Measurements from ENCODE around the gene CLCN6.

DNA sequence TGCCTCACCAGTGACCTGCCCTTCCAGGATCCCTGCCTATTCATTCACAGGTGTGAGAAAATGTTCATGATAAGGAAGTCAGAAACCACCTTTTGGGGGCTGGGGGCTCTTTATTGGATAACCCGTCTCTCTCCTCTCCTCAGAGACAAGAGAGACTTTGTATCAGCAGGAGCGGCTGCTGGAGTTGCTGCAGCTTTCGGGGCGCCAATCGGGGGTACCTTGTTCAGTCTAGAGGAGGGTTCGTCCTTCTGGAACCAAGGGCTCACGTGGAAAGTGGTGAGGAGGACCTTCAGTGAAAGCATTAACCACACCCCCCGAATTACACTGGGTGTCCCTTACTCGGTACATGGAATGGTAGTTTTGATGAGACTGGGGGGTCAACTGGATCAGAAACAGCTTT lies 21.0 kb downstream of the CLCN6 start:
- TF ChIP-seq, protein P1, sequence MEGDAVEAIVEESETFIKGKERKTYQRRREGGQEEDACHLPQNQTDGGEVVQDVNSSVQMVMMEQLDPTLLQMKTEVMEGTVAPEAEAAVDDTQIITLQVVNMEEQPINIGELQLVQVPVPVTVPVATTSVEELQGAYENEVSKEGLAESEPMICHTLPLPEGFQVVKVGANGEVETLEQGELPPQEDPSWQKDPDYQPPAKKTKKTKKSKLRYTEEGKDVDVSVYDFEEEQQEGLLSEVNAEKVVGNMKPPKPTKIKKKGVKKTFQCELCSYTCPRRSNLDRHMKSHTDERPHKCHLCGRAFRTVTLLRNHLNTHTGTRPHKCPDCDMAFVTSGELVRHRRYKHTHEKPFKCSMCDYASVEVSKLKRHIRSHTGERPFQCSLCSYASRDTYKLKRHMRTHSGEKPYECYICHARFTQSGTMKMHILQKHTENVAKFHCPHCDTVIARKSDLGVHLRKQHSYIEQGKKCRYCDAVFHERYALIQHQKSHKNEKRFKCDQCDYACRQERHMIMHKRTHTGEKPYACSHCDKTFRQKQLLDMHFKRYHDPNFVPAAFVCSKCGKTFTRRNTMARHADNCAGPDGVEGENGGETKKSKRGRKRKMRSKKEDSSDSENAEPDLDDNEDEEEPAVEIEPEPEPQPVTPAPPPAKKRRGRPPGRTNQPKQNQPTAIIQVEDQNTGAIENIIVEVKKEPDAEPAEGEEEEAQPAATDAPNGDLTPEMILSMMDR (IDR thresholded peaks at IDR 0.05), result no peak
- TF ChIP-seq POLR2A (IDR thresholded peaks at IDR 0.05), result no peak
